ENCODE results near the gene NAV3.
"Not testable (repeated sequence)": the region's sequence is repeated elsewhere in the genome, so short reads cannot be mapped to it uniquely, and the experiment has no call there.

Gene NAV3

DNA sequence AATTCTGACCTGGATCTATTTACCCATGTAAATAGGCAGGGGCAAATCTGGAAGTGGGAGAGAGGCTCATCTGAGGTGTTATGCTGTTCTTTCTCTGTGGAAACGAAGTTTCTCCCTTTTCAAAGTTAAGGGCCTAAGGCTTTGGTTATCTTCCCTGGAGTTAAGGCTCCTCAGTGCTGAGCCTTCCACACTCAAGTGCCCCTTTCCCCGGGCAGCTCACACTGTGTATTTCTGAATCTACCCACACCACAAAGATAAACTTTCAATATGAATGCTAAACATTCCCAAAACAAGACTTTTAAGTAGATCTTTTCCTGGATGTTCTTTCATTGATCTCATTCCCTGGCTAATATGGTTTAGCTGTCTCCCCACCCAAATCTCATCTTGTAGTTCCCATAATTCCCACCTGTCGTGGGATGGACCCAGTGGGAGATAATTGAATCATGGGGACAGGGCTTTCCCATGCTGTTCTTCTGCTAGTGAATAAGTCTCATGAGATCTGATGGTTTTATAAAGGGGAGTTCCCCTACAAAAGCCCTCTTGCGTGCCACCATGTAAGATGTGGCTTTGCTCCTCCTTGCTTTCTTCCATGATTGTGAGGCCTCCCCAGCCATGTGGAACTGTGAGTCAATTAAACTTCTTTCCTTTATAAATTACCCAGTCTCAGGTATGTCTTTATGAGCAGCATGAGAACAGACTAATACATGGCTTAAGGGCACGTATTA, 251.1 kb downstream of the NAV3 start:
- FAIRE-seq = no peak

DNA sequence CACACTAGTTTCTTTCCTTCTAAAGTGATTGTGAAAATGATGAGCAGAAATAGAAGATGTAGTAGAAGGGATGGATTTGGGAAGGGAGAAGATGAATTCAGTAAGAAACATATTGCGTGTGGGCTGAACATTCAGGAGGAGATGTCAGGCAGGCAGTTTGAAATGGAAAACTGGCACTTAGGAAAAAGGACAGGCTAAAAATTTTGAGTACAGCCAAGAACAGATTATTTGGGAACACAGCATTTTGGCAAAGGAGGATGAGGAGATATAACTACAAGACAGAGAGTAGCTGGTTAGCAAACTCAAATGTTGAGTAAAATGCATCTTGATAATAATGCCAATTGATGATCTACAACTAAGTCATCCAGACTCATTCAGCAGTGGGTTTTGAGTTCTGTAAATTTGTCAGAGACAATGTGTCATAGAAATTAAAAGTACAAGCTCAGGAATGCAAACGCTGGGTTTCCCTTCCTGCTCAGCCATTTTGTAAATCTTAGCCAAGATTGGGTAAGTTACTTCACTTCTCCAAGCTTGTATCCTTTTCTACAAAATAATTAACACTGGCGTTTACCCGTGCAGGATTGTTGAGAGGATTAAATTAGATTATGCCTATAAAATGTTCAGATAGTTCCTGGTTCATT, 255.0 kb downstream of the NAV3 start:
- FAIRE-seq = no peak

DNA sequence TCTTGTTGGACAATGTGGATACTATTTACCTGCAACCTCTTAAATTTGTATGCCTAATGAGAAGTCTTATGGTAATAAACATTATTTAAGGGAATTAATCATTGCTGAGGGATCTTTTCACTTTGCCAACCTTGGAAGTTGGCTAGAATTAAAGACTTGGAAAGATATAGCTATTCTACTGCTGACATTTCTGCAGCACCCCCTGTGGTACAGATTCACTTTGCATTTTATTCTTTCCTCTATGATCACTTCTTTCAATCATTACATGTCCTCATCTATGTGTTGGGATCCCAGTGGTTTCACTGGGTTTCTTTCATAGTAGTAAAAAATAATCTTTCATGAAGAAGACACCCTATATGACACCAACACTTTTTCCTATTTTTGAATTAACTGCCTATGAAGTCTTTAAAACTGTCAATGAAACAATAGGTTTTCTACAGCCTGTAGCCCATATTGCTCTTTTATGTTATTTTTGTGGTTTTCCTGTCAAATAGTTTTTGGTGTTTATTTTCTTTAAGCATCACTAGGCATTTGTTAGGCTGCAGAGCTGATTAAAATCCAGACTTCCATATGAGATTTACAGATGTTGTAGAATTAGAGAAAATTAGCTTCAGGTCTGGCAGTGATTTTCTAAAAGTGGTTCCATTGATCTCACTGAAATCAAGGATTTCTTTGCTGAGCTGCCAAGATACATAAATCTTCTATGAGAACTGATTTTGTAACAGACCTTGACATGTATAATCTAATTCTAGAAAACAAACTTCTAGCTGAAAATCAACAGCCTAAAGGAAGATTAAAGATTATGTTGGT, 256.1 kb downstream of the NAV3 start:
- FAIRE-seq = no peak

DNA sequence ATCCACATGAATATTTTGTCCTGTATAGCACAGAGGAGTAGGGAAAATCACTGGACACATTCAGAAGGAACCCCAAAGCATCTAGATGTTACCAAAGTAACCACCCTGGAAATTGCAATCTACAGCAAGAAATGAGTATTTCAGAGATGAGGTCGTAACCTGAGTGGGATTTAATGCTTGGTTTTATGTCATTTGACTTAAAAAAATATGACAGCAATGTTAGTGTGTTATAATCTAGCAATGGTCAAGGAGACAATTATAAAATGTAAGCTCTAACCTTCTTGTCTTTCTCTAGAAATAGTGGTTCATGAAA, 256.6 kb downstream of the NAV3 start:
- FAIRE-seq = no peak

DNA sequence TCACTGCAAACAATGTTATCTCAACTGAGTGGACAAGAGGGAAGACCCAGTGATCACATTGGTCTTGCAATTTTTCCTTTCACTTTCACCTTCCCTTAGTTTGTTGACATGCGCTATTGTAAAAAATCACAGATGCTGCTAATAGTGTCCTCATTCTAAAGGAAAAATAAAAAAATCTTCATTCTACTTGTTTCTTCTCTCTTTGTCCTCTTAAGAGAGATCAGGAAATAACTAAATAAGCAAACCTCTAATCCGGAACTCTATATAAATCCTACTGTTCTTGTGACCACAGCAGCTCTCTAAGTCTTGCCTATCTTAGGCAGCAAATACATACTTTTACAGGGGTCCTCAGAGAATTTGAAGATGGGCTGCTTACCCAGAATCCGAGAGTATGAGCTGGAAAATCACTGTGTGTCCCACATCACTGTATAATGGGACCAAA, 257.7 kb downstream of the NAV3 start:
- FAIRE-seq = no peak

DNA sequence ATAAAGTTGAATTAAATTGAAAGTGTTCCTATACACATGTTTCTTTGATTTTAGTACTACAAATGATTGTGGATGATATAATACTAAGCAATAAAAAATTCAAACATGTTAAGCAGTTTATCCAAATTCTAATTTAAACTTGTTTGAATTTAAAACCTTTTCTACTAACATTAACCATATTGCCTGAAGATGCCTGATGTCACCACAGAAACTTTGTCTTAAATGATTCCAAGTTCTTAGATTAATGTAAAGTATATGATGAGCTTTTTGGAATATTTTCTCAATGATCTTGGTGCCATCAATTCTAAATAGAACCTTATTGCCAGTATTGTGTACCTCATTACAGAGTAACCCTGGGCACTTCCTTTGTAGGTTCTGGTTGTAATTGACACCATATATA, 259.6 kb downstream of the NAV3 start:
- FAIRE-seq = peak; percentile 5

DNA sequence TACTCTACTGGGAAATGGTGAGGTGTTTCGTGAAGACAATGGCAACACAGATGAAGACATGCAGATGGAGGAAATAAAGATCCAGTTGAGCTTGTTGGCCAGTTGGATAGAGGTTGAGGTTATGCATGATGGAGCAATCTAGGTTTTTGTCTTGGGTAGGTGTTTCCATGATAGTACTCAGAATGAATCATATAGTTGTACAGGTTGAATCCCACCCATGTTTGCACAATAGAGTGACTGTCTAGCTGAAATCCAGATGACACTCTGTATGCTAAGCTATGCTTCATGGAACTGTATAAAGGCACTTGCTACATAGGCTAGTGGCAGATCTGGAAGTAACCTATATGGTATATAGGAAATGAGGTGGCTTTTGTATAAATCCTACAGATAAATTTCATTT, 264.9 kb downstream of the NAV3 start:
- no peak for FAIRE-seq

DNA sequence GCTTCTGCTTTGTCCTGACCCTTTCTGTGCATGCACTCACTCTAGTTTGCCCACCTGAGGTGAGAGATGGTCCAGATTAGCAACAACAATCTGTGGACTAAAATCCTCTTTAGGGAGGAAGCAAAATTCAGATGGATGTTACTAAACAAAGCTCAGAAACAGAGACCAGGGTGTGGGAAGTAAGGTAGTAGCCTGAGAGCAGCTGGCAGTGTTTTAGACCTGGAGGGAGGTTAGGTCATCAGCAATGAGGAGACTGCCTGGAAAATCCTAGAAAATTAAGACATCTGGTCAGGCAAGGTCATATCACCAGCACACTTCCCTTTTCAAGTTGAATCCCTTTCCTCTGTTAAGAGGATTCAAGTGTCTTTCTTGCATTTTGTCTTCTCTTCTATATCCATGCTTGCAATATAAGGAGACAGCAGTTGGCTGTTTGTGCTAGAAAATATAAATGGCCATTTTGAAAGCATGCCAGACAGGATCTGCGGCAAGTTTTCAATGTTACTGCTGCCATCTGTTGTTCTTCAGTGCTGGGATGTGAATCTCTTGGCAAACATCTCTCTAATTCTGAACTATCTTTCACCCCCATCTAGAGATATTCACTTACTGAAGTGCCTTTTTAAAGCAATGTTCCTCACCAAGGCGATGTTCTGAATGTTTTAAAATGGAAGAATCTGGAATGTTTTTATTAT, 266.4 kb downstream of the NAV3 start:
- no peak for FAIRE-seq

DNA sequence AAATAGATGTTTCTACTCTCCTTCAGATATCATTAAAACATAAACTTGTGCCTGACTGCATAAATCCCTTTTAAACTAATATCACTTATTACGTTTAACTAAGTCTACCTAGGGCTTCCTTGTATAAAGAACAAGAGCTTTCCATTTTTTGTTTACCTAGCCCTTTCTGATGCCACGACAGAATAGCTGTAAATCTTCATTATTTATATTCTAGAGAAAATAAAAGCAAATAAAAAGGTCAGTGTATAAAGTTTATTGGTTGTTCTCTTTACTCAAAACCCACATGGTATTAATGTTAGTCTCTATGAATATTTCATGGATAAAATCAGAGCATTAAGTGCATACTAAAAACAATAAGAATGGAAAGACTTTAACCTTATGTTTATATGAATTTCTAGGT, 269.1 kb downstream of the NAV3 start:
- no peak for FAIRE-seq

DNA sequence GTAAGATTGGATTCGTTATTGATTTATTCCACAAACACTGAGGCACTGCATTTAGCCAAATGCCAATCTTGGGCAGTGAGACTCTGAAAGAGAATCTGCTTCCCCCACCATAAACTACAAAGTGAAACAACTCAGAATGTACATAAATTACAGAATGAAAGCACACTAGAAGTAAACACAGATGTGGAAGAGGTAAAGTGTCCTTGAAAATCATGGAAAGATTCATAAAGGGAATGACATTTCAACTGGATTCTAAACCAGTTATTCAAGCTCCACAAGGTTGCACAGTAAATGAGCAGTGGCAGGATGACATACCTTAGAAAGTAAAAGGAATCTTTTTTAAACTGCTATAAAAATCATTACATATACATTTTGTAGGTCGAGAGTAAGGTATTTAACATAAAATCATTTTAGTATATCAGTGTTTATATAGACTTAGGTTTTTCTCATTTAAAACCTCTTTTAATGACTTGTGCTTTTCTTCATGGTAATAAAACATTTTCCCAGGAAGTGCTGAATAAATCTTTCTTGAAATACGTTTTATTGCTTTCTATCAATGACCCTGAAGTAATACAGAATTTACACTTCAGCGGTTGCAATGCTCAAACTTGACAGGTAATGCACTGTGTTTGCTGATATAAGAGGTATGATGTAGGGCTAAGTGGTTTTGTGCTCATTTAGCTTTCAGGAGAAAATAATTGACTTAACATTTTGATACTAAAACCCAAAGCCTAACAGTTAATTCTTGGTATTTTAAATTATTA, 270.6 kb downstream of the NAV3 start:
- no peak for FAIRE-seq

DNA sequence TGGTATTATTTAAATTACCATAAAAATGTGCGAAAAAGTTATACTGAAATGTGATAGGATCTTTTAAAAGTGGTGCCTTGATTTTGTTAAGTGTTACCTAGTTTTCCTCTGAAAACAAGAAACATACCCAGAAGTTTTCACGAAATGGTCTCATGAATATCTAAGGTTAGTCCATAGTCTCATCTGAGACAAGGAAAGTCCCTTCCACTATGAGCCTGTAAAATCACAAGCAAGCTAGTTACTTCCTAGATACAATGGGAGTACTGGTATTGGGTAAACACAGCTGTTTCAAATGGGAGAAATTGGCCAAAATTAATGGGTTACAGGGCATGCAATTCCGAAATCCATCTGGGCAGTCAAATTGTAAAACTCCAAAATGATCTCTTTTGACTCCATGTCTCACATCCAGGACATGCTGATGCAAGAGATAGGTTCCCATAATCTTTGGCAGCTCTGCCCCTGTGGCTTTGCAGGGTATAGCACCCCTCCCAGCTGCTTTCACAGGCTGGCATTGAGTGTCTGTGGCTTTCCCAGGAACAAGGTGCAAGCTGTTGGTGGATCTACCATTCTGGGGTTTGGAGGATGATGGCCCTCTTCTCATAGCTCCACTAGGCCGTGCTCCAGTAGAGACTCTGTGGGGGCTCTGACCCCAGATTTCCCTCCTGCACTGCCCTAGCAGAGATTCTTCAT, 271.4 kb downstream of the NAV3 start:
- no peak for FAIRE-seq

DNA sequence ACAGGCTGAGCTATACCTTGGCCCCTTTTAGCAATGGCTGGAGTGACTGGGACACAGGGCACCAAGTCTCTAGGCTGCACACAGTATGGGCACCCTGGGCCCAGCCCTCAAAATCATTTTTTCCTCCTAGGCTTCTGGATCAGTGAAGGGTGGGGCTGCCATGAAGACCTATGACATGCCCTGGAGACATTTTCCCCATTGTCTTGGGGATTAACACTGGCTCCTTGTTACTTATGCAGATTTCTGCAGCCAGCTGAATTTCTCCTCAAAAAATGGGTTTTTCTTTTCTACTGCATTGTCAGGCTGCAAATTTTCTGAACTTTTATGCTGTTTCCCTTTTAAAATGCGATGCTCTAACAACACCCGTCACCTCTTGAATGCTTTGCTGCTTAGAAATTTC, 272.1 kb downstream of the NAV3 start:
- FAIRE-seq = not testable (repeated sequence)

DNA sequence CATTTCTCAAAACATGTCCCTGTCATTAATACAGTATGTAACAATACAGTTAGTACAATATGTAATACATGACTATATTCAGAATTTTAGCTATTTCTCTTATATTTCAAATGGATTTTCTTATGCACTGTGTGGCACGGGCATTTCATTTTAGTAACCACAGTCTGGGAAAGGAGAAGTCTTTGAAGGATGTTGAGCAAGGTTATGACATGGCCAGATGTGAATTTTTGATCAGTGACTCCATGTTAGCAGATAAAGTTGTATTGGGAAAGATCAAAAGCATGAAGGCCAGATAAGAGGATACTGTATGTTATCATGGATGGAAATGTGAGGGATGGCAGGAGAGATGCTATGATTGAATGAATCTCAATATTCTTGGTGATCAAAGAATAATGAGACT, 285.2 kb downstream of the NAV3 start:
- FAIRE-seq = no peak

DNA sequence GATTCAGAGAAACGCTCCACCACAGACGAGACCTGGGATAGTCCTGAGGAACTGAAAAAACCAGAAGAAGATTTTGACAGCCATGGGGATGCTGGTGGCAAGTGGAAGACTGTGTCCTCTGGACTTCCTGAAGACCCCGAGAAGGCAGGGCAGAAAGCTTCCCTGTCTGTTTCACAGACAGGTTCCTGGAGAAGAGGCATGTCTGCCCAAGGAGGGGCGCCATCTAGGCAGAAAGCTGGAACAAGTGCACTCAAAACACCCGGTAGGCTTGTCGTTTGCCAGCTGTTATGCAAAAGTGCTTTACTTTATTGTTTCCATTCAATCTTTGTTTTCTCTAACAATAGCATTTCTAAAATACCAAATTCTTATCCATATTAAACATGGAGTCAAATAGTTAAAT, 287.3 kb downstream of the NAV3 start:
- no peak for FAIRE-seq

DNA sequence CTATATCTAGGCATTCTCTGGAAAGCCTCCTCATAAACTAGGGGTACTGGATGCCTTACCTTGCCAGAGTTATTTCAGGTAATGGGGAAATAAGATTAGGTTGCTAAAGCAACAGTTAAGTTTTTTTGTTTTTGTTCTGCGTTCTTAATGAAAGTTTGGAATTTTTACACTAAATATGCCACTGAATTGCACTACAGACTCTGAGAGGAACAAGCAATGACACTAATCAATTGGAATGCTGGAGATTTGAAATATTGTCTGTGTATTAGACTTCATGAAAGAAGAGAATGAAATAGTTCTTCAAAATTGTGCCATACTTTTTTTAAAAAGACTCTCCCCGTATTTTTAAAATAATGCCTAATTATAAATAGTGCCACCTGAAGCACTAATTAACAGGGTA, 287.8 kb downstream of the NAV3 start:
- no peak for FAIRE-seq

DNA sequence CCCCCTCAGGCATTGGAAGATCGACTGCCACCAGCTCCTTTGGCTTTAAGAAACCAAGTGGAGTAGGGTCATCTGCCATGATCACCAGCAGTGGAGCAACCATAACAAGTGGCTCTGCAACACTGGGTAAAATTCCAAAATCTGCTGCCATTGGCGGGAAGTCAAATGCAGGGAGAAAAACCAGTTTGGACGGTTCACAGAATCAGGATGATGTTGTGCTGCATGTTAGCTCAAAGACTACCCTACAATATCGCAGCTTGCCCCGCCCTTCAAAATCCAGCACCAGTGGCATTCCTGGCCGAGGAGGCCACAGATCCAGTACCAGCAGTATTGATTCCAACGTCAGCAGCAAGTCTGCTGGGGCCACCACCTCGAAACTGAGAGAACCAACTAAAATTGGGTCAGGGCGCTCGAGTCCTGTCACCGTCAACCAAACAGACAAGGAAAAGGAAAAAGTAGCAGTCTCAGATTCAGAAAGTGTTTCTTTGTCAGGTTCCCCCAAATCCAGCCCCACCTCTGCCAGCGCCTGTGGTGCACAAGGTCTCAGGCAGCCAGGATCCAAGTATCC, 288.7 kb downstream of the NAV3 start:
- no peak for FAIRE-seq

DNA sequence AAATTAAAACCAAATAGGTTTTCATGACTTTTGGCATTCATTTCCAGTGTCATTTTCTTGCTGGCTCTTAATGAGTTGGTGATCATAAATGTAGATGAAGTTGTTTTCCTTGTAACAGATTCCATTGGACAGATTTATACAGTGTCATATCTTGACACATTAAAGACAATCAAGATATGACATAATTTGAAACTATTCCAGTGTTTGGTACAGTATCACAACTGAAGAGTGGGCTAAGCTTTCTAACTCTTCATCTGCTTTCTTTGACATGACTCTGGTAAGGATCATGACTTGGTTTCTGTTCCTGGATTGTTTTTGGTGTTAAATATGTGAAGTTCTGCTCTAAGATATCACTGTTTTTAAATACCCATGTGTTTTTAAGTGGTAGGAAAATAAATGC, 289.6 kb downstream of the NAV3 start:
- FAIRE-seq = no peak

DNA sequence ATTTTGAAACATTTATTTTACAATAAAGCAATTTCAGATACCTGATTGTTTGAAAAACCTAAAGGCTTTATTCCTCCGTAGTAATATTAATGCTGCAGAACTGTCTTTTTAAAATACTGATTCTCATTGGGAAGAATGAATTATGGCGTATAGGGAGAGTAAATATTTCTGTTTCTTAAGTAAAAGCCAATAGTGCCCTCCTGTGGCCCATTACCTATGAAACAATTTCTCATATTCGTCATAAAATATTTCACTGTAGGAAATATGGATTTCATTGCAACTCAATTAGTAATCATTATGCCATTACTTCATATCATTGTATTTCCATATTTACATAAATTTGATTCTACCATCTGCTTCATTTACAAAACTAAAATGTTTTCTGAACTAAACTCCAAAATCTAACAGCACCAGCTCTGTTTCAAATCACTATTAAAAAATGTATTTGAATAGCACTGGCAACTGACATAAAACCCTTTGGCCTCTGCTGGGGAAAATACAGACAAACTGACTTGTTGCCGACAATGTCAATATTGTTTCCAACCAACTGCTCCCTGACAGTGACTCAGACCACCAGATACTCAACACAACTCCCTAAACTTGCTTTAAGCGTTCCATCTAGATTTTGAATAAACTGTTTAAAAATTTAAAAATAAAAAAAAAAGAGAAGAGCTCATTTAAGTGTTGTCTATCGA, 290.3 kb downstream of the NAV3 start:
- FAIRE-seq = no peak

DNA sequence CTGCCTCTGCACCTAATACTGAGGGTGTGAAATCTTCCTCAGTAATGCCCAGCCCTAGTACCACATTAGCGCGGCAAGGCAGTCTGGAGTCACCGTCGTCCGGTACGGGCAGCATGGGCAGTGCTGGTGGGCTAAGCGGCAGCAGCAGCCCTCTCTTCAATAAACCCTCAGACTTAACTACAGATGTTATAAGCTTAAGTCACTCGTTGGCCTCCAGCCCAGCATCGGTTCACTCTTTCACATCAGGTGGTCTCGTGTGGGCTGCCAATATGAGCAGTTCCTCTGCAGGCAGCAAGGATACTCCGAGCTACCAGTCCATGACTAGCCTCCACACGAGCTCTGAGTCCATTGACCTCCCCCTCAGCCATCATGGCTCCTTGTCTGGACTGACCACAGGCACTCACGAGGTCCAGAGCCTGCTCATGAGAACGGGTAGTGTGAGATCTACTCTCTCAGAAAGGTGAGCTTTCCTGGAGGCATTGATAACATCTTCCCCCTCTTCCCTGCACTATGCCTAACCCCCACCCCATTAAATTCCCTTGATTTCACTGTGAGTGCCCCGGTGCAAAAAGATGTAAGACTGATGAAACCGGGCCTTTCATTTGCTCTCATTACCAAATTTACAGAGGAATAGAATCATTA, 291.4 kb downstream of the NAV3 start:
- no peak for FAIRE-seq

DNA sequence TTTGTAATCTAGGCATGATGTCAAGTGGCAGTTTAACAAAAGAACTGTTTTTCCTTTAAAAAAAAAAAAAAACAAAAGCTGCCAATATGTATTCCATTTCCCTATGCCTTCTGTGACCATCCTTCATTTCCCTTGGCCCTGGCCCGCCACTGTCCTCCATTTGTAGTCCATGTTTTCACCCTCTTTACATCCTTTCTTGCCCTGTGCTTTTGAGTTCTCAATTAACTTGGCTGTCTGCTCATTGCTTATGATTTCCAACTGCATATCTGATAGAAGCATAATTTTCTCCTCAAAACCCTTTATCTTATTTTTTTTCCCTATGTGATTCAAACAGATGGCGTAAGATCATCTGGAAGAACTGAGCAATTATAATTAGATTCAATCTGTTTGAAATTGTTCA, 297.5 kb downstream of the NAV3 start:
- FAIRE-seq = no peak

DNA sequence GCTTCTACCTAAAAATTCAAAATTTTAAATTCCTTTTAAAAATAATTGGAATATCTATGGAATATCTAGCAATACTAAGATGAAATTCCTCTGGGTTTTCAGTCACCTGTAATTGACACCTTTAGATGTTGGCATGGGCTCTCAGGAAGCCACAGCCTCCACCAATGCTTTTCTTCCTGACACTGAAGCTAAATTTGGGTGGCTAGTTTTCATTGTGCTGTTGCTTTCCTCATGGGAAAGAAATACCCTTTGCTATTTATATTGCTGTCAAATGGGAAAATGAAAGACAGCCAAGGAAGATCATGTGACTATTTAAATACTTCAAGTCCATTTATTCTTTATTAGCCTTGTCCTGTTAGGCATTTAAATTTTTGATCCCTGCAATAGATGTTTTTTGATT, 313.0 kb downstream of the NAV3 start:
- FAIRE-seq = no peak
